Renal cortical epithelial cell (primary cell): Measurements from ENCODE around the gene TPBG. TPM values are rescaled to one million over a fixed set of nuclear protein-coding genes. Genes with fewer than 3 reads are reported as not detected.

Source experiments
- DNase-seq: peaks from one replicate; pipeline ENCODE4 v3.0.0-alpha.2; 2011; ENCODE audit warnings: low read depth
- total RNA-seq: library from RNA; depleted of rRNA; stranded (reverse); fragments of >200 nt; gene quantifications from 2 replicates; pipeline ENCODE4 v1.2.3, GENCODE V29; 2014

The TPBG gene
- 20.0 and 38.4 TPM in 2 replicates for total RNA-seq

DNA sequence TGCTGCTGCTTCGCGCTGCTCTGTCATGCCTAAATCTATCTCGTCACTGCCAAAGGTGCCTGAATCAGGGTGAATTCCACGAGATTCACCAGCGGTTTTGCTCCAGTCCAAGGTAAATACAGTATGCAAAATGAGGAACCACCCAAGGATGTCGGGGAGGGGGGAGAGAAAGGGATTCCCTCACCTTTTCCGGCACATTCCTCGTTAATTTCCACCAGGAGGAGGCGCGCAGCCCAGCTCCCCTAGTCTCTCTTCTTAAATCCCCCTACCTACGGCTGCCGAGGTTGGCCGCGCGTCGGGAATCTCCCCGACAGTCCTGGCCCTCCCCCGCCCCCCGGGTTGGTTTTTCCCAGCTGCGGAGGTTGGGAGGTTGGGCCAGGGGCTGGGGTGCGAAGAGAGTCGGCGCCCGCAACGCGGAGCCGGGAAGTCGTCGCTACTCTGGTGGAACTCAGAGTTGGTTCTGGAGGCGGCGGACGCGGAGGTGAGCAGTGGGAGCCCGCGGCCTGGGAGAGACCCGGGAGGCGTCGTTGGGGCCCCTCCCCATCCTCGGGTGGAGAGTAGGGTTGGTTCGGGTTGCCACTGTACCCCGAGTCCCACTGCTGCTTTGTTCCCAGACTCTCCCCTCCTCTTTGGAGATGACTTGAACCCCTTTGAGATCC lies at the start of gene TPBG:
TPBG (plus strand) TSS at position 390 of the 659 bp plus-strand sequence. CDS start 1,145 bp downstream, outside the sequence.
- peak; percentile 65 for DNase-seq

DNA sequence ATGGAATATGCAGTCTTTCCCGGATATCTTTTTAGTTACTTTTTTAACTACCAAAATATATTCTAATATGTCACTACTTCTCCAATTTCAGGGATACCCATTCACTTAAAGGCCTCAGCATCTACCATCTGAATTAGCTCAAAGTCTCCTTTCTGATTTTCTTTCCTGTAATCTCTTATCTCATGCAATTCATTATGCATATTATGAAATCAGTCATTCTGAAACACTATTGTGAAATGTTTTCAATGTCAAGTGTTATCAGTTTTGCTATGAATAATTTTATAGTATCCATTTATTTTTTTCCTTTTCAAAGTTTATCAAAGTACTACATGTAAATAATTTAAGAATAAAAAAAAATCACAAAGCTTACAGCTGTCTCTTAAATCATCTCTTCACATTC lies 41.2 kb upstream of the TPBG start:
- no peak for DNase-seq

DNA sequence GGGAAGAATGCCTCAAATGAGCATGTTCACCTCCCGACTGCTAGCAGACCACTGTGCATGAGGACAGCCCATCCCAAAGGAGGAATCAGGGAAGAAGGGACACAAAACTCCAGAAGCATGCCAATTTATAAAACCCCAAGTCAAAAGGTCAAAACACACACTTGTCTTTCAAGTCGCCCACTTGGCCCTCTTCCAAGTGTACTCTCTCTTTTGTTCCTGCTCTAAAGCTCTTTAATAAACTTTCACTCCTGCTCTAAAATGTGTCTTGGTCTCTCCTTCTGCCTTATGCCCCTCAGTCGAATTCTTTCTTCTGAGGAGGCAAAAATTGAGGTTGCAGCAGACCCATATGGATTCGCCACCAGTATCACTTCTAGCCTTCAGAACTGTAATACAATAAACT lies 33.9 kb upstream of the TPBG start:
- DNase-seq, result no peak

GRCh38 chr6:82330171-82330804 lies 33.3 kb upstream of the TPBG start:
- DNase-seq, result no peak

DNA sequence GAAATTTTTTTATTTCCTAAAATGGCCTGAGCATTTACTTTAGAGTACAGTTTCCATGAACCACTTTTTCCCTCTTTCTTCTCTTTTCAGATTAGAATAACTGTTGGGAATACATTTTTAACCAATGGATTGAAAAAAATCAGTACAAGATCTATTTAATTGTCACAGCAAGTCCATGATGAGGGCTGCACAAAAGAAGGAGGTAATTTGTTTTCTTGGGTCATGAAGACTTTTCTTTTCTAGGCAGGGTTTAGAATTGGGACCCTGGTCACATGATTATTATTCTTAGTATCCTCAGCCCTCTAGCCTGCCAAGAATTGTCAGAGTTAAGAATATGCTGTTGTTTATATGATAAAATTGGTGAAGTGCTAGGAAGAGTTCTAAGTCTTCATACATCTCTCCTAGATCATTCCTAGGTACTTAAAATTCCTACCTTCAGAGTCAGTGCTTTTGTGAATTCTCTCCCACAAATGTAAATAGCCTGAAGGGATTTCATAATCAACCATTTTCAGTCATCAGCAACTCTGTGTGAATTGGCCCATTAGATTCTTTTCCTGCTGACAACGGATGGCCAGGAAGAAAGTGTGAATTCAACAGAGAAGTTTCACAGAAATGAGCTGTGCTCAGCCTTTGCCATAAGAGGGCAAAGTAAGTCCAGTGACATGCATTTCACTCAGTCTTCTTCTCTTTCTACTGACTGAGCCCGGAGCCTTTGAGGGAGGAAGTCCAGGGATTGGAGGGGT lies 32.4 kb upstream of the TPBG start:
- peak; percentile 94 for DNase-seq

- no peak for DNase-seq
Observed at GRCh38 chr6:82333781-82334180, 29.8 kb upstream of the TPBG start.

DNA sequence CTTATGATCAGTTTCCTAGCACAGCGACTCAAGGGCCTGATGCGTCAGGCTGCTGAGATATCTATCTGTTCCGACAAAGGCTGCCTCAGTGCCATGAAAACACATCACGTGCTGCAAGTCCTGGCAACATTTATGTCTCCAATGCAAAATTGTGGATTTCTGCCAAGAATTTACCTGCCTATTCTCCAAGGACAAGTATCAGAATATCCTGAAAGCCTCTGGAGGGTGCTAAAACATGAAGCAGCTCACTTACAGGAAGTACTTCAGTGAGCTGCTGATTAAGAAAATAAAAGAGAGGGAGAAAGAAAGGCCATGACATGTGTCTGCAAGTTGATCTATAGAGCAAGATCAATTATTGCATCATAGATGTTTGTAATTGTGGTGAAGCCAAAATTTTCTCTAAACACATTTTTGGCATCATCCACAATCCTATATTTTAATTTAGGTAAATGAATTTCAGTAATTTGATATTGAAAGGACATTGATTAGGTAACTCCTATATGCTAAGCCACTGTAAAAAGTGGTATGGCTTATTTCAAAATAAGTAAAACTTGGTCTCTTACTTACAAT lies 25.8 kb upstream of the TPBG start:
- peak; percentile 15 for DNase-seq

- DNase-seq, result no peak
Observed at GRCh38 chr6:82348130-82348529, 15.5 kb upstream of the TPBG start.

DNA sequence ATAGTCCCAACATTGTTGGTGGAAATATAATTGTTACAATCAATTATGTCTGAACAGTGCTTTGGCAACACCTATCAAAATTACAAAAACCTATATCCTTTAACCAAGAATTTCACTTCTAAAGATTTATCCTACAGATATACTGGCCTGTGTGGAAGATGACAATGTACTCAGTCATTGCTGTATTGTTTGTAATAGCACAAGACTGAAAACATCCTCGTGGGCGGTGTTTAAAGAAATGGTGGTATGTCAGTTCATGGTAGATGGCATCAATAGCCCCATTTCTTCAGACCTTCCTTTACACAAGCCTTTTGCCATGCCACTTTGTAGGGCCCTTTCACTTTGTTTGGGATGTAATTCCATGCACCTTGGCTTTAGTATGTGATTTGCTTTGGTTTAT lies 9.8 kb upstream of the TPBG start:
- no peak for DNase-seq

GRCh38 chr6:82360552-82360951 lies 3.1 kb upstream of the TPBG start:
- DNase-seq, result no peak

- DNase-seq, result no peak
Observed at GRCh38 chr6:82361631-82362030, 2.0 kb upstream of the TPBG start.

DNA sequence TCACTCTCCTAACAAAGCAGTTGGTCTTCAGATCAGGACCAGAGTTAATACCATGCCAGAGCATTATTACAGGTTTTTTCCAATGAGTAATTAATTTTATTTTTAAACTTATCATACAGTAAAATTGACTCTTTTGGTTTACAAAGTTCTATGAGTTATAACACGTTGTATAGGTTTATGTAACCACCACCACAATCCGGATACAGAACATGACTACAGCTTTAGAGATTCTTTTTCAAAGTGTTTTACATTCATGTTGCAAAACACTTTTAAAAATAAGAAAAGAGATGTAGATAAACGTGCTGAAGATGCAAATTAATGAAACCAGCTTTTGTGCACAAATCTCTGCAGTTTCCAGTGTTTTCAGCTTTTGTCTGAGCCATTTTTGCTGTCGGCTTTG lies 1.5 kb upstream of the TPBG start:
- DNase-seq, result no peak

DNA sequence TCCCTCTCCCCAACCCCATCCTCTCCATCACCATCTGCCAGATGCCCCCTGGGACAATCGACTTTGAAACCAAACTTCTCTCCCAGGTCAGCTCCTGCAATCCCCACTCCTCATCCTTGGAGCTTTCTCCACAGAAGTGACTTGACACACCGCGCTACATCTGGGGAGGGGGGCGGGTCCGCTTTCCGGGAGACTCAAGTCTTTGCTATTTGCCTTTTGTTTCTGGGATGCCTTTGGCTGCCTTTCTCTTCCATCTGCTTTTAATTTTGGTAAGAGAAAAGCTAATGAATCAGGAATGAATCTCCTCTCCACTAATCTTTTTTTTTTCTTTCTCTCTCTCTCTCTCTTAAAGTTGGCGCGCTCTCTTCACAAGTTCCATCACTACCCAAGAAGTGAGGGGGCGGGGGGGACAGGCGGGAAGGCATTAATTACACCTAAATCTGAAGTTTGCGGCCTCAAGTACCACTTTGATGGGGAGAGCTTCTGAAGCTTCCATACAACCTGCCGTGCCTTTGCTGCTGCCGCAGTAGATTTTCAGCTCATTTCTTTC lies 664 bp upstream of the TPBG start:
- no peak for DNase-seq

- peak; percentile 33 for DNase-seq
Observed at GRCh38 chr6:82364087-82365015, 734 bp downstream of the TPBG start.

DNA sequence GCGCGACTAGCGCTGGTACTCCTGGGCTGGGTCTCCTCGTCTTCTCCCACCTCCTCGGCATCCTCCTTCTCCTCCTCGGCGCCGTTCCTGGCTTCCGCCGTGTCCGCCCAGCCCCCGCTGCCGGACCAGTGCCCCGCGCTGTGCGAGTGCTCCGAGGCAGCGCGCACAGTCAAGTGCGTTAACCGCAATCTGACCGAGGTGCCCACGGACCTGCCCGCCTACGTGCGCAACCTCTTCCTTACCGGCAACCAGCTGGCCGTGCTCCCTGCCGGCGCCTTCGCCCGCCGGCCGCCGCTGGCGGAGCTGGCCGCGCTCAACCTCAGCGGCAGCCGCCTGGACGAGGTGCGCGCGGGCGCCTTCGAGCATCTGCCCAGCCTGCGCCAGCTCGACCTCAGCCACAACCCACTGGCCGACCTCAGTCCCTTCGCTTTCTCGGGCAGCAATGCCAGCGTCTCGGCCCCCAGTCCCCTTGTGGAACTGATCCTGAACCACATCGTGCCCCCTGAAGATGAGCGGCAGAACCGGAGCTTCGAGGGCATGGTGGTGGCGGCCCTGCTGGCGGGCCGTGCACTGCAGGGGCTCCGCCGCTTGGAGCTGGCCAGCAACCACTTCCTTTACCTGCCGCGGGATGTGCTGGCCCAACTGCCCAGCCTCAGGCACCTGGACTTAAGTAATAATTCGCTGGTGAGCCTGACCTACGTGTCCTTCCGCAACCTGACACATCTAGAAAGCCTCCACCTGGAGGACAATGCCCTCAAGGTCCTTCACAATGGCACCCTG lies 1.6 kb downstream of the TPBG start:
- peak; percentile 16 for DNase-seq

- DNase-seq, result no peak
Observed at GRCh38 chr6:82367704-82368103, 4.1 kb downstream of the TPBG start.

- DNase-seq, result no peak
Observed at GRCh38 chr6:82370788-82371187, 7.2 kb downstream of the TPBG start.

GRCh38 chr6:82371799-82372546 lies 8.4 kb downstream of the TPBG start:
- no peak for DNase-seq

DNA sequence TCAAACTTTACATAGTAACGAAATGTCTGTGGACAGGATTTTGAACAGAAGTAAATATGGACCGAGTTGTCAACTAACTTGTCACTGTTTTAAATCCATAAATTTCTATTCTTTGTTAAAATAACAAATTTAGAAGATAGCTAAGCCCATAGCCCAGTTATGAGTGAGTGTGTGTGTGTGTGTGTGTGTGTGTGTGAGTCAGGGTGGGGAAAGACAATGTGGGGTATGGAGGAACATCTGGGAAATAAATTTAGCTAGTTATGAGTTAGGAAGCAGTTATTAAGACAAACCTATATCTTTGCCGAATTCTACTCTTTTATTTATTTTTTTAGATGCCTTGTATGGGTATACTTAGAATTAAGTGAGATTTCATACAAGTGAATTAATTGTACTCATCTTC lies 9.0 kb downstream of the TPBG start:
- DNase-seq, result no peak

DNA sequence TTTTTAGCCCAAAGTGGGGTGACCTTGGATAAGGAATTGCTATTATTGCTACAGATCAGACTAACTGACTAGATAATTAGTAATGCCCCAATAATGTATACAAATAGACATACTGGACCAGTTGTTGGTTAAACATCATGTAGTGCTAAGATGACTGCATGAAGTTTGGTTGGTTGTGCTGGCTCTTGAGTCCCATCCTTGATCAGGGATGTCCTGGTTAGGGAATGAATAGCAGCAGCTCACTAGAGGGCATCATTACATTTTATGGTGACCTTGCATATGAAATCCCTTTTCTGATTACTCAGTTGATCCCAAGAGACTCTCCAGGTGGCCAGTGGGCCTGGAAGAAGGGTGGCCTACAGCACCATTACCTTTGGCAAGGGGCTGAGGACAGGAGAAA lies 10.9 kb downstream of the TPBG start:
- no peak for DNase-seq
